GM12878 (cell line): ENCODE results near the gene EXOC8. TPM values are rescaled to one million over a fixed set of nuclear protein-coding genes. Genes with fewer than 3 reads are reported as not detected.

Experiments
- ATAC-seq: fragments of 200-7000 bp; cut with Tn5 transposase; 3 replicates; pipeline ENCODE4 v1.9.1; 2020; ENCODE audit warnings: mild to moderate bottlenecking, moderate library complexity
- BruUV-seq: library from RNA; stranded (reverse); fragments of 400-500 nt; replicated peaks from 2 replicates; lab custom pipeline; 2021; lab: Mats Ljungman, UMichigan
- CTCF ChIA-PET: fragments of 300-600 bp; sonication (Branson Sonifier 250); formaldehyde crosslinking; extraction: SDS; loops from one replicate; lab custom pipeline; 2021; ENCODE audit warnings: inconsistent platforms; lab: Yijun Ruan, JAX
- POLR2A ChIA-PET: fragments of 350-600 bp; formaldehyde crosslinking; extraction: SDS; loops from one replicate; lab custom pipeline; 2021; ENCODE audit warnings: inconsistent platforms; lab: Charles Lee
- RAD21 ChIA-PET: fragments of 300-600 bp; sonication (Branson Sonifier 250); formaldehyde crosslinking; loops from one replicate; lab custom pipeline; 2023; ENCODE audit warnings: antibody characterized with exemption; ENCODE audit not compliant: unreplicated experiment; lab: Charles Lee
- SMC1A ChIA-PET: fragments of 300-600 bp; sonication (Branson Sonifier 250); formaldehyde crosslinking; loops from one replicate; lab custom pipeline; 2023; ENCODE audit not compliant: unreplicated experiment, uncharacterized antibody; lab: Charles Lee
- DNase-seq: peaks from one replicate; pipeline ENCODE4 v3.0.0-alpha.2; 2011; ENCODE audit warnings: low read depth, low spot score
- FAIRE-seq: peaks from 3 replicates; lab custom pipeline; 2011; peaks lifted over from hg19 to GRCh38; lab: Jason Lieb, UNC
- H2AFZ ChIP-seq: 2 replicates; pipeline ENCODE4 v1.6.0; 2011; ENCODE audit warnings: low read depth, low read length, control low read depth; ENCODE audit not compliant: control insufficient read depth
- H3K27ac ChIP-seq: 2 replicates; pipeline ENCODE4 v1.5.1; 2011; ENCODE audit warnings: control low read depth; ENCODE audit not compliant: control insufficient read depth, insufficient read depth
- H3K27me3 ChIP-seq, 2 experiments: replicated peaks in 1 of 2; 2 replicates each; pipeline versions ENCODE4 v1.6.0 to v1.6.1; 2011; ENCODE audit warnings: low read length in 1 of 2; ENCODE audit not compliant: control insufficient read depth in 2 of 2, insufficient read depth in 2 of 2
- H3K36me3 ChIP-seq, 2 experiments: 2 replicates each; pipeline ENCODE4 v1.5.1; 2011; ENCODE audit warnings: low read length in 1 of 2; ENCODE audit not compliant: control insufficient read depth in 2 of 2, insufficient read depth in 2 of 2
- H3K4me1 ChIP-seq: 2 replicates; pipeline ENCODE4 v1.6.1; 2011; ENCODE audit warnings: mild to moderate bottlenecking, low read length, moderate library complexity, mixed read lengths; ENCODE audit not compliant: control insufficient read depth, insufficient read depth
- H3K4me2 ChIP-seq: 2 replicates; pipeline ENCODE4 v1.6.0; 2011; ENCODE audit warnings: control low read depth; ENCODE audit not compliant: control insufficient read depth, insufficient read depth
- H3K4me3 ChIP-seq: fragments of 200-600 bp; sonication (generic); 2 replicates; pipeline ENCODE4 v1.5.1; 2016
- H3K79me2 ChIP-seq: 2 replicates; pipeline ENCODE4 v1.6.0; 2011; ENCODE audit warnings: low read length; ENCODE audit not compliant: control insufficient read depth, insufficient read depth
- H3K9ac ChIP-seq: 2 replicates; pipeline ENCODE4 v1.8.0; 2011; ENCODE audit warnings: low read length, control low read depth, mixed read lengths; ENCODE audit not compliant: control insufficient read depth, insufficient read depth
- H3K9me3 ChIP-seq: replicated peaks from 3 replicates; pipeline ENCODE4 v1.5.1; 2011; ENCODE audit warnings: mild to moderate bottlenecking, low read length; ENCODE audit not compliant: control insufficient read depth, insufficient read depth
- H4K20me1 ChIP-seq: 2 replicates; pipeline ENCODE4 v1.6.0; 2011; ENCODE audit not compliant: control insufficient read depth, insufficient read depth
- EP300 ChIP-seq, 2 experiments: fragments of 150-350 bp in 1 of 2; IDR thresholded peaks; 2 replicates each; pipeline ENCODE4 v1.6.1; 2011 to 2012; ENCODE audit warnings: low read depth in 2 of 2, low read length in 2 of 2, borderline replicate concordance in 1 of 2, improper control_type of control experiment in 1 of 2, inconsistent platforms in 1 of 2; ENCODE audit not compliant: control insufficient read depth in 1 of 2
- KLF5 ChIP-seq: fragments of 450-650 bp; IDR thresholded peaks from 2 replicates; pipeline ENCODE4 v1.6.1; 2014; ENCODE audit warnings: mild to moderate bottlenecking; ENCODE audit not compliant: partially characterized antibody
- MTA2 ChIP-seq: fragments of 450-650 bp; IDR thresholded peaks from 2 replicates; pipeline ENCODE4 v1.6.1; 2016; ENCODE audit warnings: low read depth, mild to moderate bottlenecking, moderate library complexity
- MXI1 ChIP-seq: fragments of 150-350 bp; IDR thresholded peaks from 2 replicates; pipeline ENCODE4 v1.6.1; 2011; ENCODE audit warnings: low read depth, mild to moderate bottlenecking, inconsistent platforms, low read length, improper control_type of control experiment
- POLR2AphosphoS5 ChIP-seq: IDR thresholded peaks from 2 replicates; pipeline ENCODE4 v1.6.1; 2011; ENCODE audit warnings: mild to moderate bottlenecking, low read length, inconsistent platforms
- WGBS: methylation state at CpG from one replicate; pipeline ENCODE4 v1.1.6; 2016; ENCODE audit warnings: low lambda C conversion rate; ENCODE audit not compliant: insufficient replicate concordance, insufficient coverage; ENCODE audit errors: missing lambda C conversion rate; 5-methylcytosine and 5-hydroxymethylcytosine counted together
- in situ Hi-C: fragments of 300-500 bp; cut with MboI; formaldehyde crosslinking; loops from 9 replicates; pipeline ENCODE4 v1.14.3; 2018; ENCODE audit warnings: mixed read lengths
- intact Hi-C: fragments of 100-400 bp; cut with micrococcal nuclease; formaldehyde crosslinking; loops from one replicate; pipeline ENCODE4 v1.14.2; 2022; ENCODE audit not compliant: unreplicated experiment
- polyA plus RNA-seq, 11 experiments: library from polyadenylated mRNA; depleted of rRNA in 4 of 11; unstranded in 6 of 11; stranded (reverse) in 5 of 11; fragments of >200 nt; fragmentation: Nextera tagmentation in 4 of 11; fragmentation: Illumina TruSeq in 1 of 11; extraction: Ambion mirVana in 4 of 11; extraction: Trizol in 1 of 11; gene quantifications; 1 replicate in 1 of 11; 2 replicates in 10 of 11; pipeline versions ENCODE4 v1.2.1 to v1.2.3, GENCODE V29; 2011 to 2016; ENCODE audit warnings: inconsistent platforms in 2 of 11, missing spikeins in 2 of 11, low read depth in 1 of 11
- total RNA-seq, 4 experiments: library from RNA; depleted of rRNA in 3 of 4; stranded (reverse); fragments of >200 nt in 3 of 4; fragmentation: Illumina TruSeq in 1 of 4; extraction: Trizol in 1 of 4; gene quantifications; 2 replicates each; pipeline versions ENCODE4 v1.2.1 to v1.2.3, GENCODE V29; 2013 to 2021

EXOC8 gene
- total and polyA plus RNA-seq, 10 of the 15 experiments (the other 5 are each of a cell fraction or from before 2014, with no cell fraction given), result 2.0 to 11.3 (median 6.3) TPM

DNA sequence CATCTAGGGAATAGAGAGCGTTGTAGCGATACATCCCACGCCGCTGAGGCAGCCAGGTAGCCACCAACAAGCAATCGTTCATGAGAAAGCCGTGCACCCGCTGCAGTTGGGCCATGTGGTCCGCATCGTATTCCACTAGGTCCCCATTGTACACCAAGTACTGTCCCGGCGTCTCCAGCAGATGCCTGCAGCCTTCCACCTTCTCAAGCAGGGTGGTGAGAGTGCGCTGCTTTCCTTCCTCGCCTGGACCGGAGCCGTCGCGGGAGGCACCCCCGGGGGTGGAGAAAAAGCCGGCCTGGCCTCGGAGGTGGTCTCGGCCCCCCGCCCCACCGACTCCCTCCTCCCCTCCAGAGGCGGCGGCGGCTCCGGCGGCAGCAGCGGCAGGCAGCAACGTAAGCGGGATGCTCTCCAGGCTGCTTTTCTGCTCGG lies 595 bp downstream of the EXOC8 start:
- in situ Hi-C loops (no loop called here), intact Hi-C loops (loop anchor here (5.0 kb wide), 1 partner anchor 95 kb away; the partner anchor contains the start of gene GNPAT)
- no peaks in the 10 kb centered on the region for H3K36me3 ChIP-seq
- peak; percentile 22 for ATAC-seq
- H3K27ac ChIP-seq, result peak overlapping the region; percentile 95; the same call in 1 of the 2 replicates
- ChIA-PET POLR2A (interaction anchor here (0.8 to 1.3 kb wide), 4 partner anchors 15 to 221 kb away, joined by 3 to 4 read pairs (median 4); no protein-coding TSS in a partner anchor), SMC1A (interaction anchor here (0.7 to 2.5 kb wide), 8 partner anchors 10 to 198 kb away, joined by 3 to 7 read pairs (median 4); no protein-coding TSS in a partner anchor), RAD21 (interaction anchor here (0.8 to 2.3 kb wide), 8 partner anchors 9 to 198 kb away, joined by 3 to 13 read pairs (median 4); no protein-coding TSS in a partner anchor), CTCF (interaction anchor here (0.6 to 2.6 kb wide), 3 partner anchors 11 to 19 kb away, joined by 3 to 15 read pairs (median 3); no protein-coding TSS in a partner anchor)
- no peaks in the 10 kb centered on the region for H3K9me3 ChIP-seq
- H3K4me2 ChIP-seq, result peak overlapping the region; percentile 93
- 5% methylated on average over 28 of the region's 32 CpGs for WGBS
- H3K4me1 ChIP-seq, result peaks cover 8% of the 10 kb centered on the region
- H3K4me3 ChIP-seq, result peak overlapping the region; percentile 91
- H2AFZ ChIP-seq, result peak overlapping the region; percentile 98
- no peak for TF ChIP-seq MXI1
- TF ChIP-seq KLF5, result no peak
- no peak for TF ChIP-seq POLR2AphosphoS5
- TF ChIP-seq EP300 (IDR thresholded peaks at IDR 0.05; ENCODE audit: borderline replicate concordance in 1 of 2, control insufficient read depth in 1 of 2, low read depth in 2 of 2, low read length in 2 of 2), result no peak
- no peak for TF ChIP-seq MTA2
- H3K27me3 ChIP-seq, result no peaks in the 10 kb centered on the region
- peak overlapping the region; percentile 91 for H3K9ac ChIP-seq
- DNase-seq, result no peak
- no peak for FAIRE-seq
- H3K79me2 ChIP-seq, result peaks cover 67% of the 10 kb centered on the region
- no peaks in the 10 kb centered on the region; the same call in 1 of the 2 replicates for H4K20me1 ChIP-seq
- no TSS peak for BruUV-seq
